DND-41 (cell line): Measurements from ENCODE around the gene GPR82.

Source experiments
- EZH2 ChIP-seq: IDR thresholded peaks from 3 replicates; pipeline ENCODE4 v1.6.1; 2012; ENCODE audit warnings: borderline replicate concordance, low read depth, mild to moderate bottlenecking, moderate library complexity, low read length, inconsistent platforms; ENCODE audit not compliant: severe bottlenecking
- TF ChIP-seq, protein P1 (sequence below): IDR thresholded peaks from 2 replicates; pipeline ENCODE4 v1.5.1; 2012; ENCODE audit warnings: borderline replicate concordance, low read length, moderate library complexity, mild to moderate bottlenecking; ENCODE audit not compliant: poor library complexity, severe bottlenecking; ENCODE audit errors: extremely low read depth

DNA sequence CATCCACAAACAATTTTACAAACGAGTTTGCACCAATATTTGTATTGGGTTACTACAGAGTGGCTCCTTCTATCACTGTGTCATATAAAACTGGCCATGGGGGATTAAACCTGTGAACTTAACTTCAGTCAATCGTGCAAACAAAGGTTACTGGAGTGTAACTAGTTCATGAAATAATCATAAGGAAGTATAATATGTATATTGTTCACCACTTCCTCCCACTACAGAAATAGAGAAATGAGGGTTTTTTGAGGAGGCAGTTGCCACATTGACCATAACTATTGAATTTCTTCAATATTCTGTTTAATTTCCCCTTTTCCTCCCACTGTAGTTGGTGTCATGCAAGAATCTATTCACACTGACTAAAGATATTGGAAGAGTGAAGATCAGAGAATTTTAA lies at the start of gene GPR82:
- TF ChIP-seq, protein P1, sequence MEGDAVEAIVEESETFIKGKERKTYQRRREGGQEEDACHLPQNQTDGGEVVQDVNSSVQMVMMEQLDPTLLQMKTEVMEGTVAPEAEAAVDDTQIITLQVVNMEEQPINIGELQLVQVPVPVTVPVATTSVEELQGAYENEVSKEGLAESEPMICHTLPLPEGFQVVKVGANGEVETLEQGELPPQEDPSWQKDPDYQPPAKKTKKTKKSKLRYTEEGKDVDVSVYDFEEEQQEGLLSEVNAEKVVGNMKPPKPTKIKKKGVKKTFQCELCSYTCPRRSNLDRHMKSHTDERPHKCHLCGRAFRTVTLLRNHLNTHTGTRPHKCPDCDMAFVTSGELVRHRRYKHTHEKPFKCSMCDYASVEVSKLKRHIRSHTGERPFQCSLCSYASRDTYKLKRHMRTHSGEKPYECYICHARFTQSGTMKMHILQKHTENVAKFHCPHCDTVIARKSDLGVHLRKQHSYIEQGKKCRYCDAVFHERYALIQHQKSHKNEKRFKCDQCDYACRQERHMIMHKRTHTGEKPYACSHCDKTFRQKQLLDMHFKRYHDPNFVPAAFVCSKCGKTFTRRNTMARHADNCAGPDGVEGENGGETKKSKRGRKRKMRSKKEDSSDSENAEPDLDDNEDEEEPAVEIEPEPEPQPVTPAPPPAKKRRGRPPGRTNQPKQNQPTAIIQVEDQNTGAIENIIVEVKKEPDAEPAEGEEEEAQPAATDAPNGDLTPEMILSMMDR, result no peak
- no peak for TF ChIP-seq EZH2
